K562 (cell line): ENCODE data around the gene SFPQ. TPM values are rescaled to one million over a fixed set of nuclear protein-coding genes. Genes with fewer than 3 reads are reported as not detected.
A peak's percentile ranks its signal among the peaks of the same experiment; 100 is the strongest.

Source experiments
- ARID1B ChIP-seq: fragments of 450-650 bp; IDR thresholded peaks from 2 replicates; pipeline ENCODE4 v1.6.1; 2016; ENCODE audit warnings: antibody characterized with exemption, mild to moderate bottlenecking, inconsistent platforms
- BHLHE40 ChIP-seq: IDR thresholded peaks from 2 replicates; pipeline ENCODE4 v1.6.1; 2011; ENCODE audit warnings: low read length, improper control_type of control experiment
- CBX8 ChIP-seq: fragments of 200-600 bp; sonication (generic); IDR thresholded peaks from 2 replicates; pipeline ENCODE4 v1.6.1; 2012; ENCODE audit warnings: borderline replicate concordance, mixed run types, low read depth, mild to moderate bottlenecking, moderate library complexity, mixed read lengths, low read length, control low read depth, inconsistent platforms; ENCODE audit not compliant: poor library complexity, severe bottlenecking; ENCODE audit errors: extremely low read depth
- HMG20B ChIP-seq: fragments of 250-450 bp; sonication (Bioruptor Pico); IDR thresholded peaks from 2 replicates; pipeline ENCODE4 v1.5.0; 2021; ENCODE audit warnings: mild to moderate bottlenecking
- MCM2 ChIP-seq: fragments of 450-650 bp; IDR thresholded peaks from 2 replicates; pipeline ENCODE4 v1.6.1; 2017; ENCODE audit warnings: low read depth, mild to moderate bottlenecking
- MEIS2 ChIP-seq: fragments of 450-650 bp; IDR thresholded peaks from 2 replicates; pipeline ENCODE4 v1.6.1; 2014; ENCODE audit warnings: mild to moderate bottlenecking; ENCODE audit not compliant: partially characterized antibody
- MTA2 ChIP-seq: fragments of 450-650 bp; IDR thresholded peaks from 2 replicates; pipeline ENCODE4 v1.6.1; 2016; ENCODE audit warnings: low read depth
- MXI1 ChIP-seq: IDR thresholded peaks from 2 replicates; pipeline ENCODE4 v1.6.1; 2011; ENCODE audit warnings: low read depth, mild to moderate bottlenecking, improper control_type of control experiment, low read length
- NR0B1 ChIP-seq: fragments of 450-650 bp; IDR thresholded peaks from one replicate; pipeline ENCODE4 v1.6.1; 2018; ENCODE audit warnings: mild to moderate bottlenecking, moderate library complexity; ENCODE audit not compliant: partially characterized antibody
- NR2C1 ChIP-seq, 2 experiments: fragments of 450-650 bp; IDR thresholded peaks; 2 replicates each; pipeline ENCODE4 v1.6.1; 2017; ENCODE audit warnings: mild to moderate bottlenecking in 2 of 2, antibody characterized with exemption in 1 of 2, inconsistent platforms in 1 of 2, missing compliant biosample characterization in 1 of 2, missing genetic modification characterization in 1 of 2
- SAFB2 ChIP-seq: fragments of 200-400 bp; formaldehyde crosslinking; IDR thresholded peaks from 2 replicates; pipeline ENCODE4 v1.6.1; 2018; ENCODE audit warnings: borderline replicate concordance, low read length, low read depth, moderate library complexity; ENCODE audit not compliant: severe bottlenecking
- SMARCC2 ChIP-seq: fragments of 450-650 bp; IDR thresholded peaks from 2 replicates; pipeline ENCODE4 v1.6.1; 2017; ENCODE audit warnings: antibody characterized with exemption, moderate library complexity, mild to moderate bottlenecking, low read depth
- STAT6 ChIP-seq: sonication (generic); formaldehyde crosslinking; IDR thresholded peaks from 2 replicates; pipeline ENCODE4 v1.8.1; 2023; ENCODE audit warnings: mild to moderate bottlenecking, missing genetic modification reagents
- TARDBP ChIP-seq: fragments of 450-650 bp; IDR thresholded peaks from 2 replicates; pipeline ENCODE4 v1.6.1; 2016
- TCFL5 ChIP-seq: fragments of 250-450 bp; sonication (Bioruptor Pico); conservative IDR thresholded peaks from 2 replicates; pipeline ENCODE4 v1.6.1; 2021; ENCODE audit warnings: mild to moderate bottlenecking, moderate library complexity, matching md5 sums
- TRIM24 ChIP-seq, 2 experiments: fragments of 450-650 bp; IDR thresholded peaks; 2 replicates each; pipeline ENCODE4 v1.6.1; 2016
- ZBTB7A ChIP-seq: IDR thresholded peaks from 2 replicates; pipeline ENCODE4 v1.6.1; 2011; ENCODE audit warnings: low read depth, mild to moderate bottlenecking, low read length, moderate library complexity, borderline replicate concordance; ENCODE audit not compliant: control insufficient read depth
- ZBTB9 ChIP-seq: fragments of 450-650 bp; formaldehyde crosslinking; IDR thresholded peaks from 2 replicates; pipeline ENCODE4 v1.4.0; 2020; ENCODE audit warnings: mild to moderate bottlenecking, moderate library complexity
- ZNF280A ChIP-seq: fragments of 450-650 bp; IDR thresholded peaks from 2 replicates; pipeline ENCODE4 v1.6.1; 2018; ENCODE audit warnings: mild to moderate bottlenecking, low read depth; ENCODE audit not compliant: partially characterized antibody
- ZNF280B ChIP-seq: fragments of 250-450 bp; sonication (Bioruptor Pico); IDR thresholded peaks from 2 replicates; pipeline ENCODE4 v1.5.1; 2021; ENCODE audit warnings: mild to moderate bottlenecking
- ZNF75A ChIP-seq: fragments of 450-650 bp; formaldehyde crosslinking; IDR thresholded peaks from 2 replicates; pipeline ENCODE4 v1.4.0; 2020; ENCODE audit warnings: mild to moderate bottlenecking
- polyA plus RNA-seq, 8 experiments: library from polyadenylated mRNA; depleted of rRNA in 4 of 8; stranded (reverse) in 5 of 8; unstranded in 3 of 8; fragments of >200 nt; fragmentation: Nextera tagmentation in 2 of 8; fragmentation: Illumina TruSeq in 1 of 8; extraction: Ambion mirVana in 2 of 8; extraction: Trizol in 1 of 8; gene quantifications; 2 replicates each; pipeline versions ENCODE4 v1.2.1 to v1.2.3, GENCODE V29; 2011 to 2014; ENCODE audit warnings: inconsistent platforms in 1 of 8, missing spikeins in 1 of 8
- total RNA-seq, 7 experiments: library from RNA; depleted of rRNA in 6 of 7; stranded (reverse); fragments of >200 nt in 6 of 7; fragmentation: Illumina TruSeq in 2 of 7; extraction: Trizol in 2 of 7; gene quantifications; 2 replicates each; pipeline versions ENCODE4 v1.2.1 to v1.2.3, GENCODE V29; 2011 to 2021; ENCODE audit warnings: low replicate concordance in 1 of 7

The SFPQ gene
- total and polyA plus RNA-seq, 9 of the 15 experiments (the other 6 are each of a cell fraction or from before 2014, with no cell fraction given) = 69.7 to 562 (median 399) TPM

- TF ChIP-seq ZBTB9 (CRISPR knock-in tag) = peak; percentile 85; the same call in 1 of the 2 replicates
- no peak for TF ChIP-seq ZNF75A (CRISPR knock-in tag)
- no peak for TF ChIP-seq BHLHE40
- no peak for TF ChIP-seq MCM2
- TF ChIP-seq SAFB2 = no peak
- TF ChIP-seq MXI1 = no peak
- TF ChIP-seq SMARCC2 = peak; percentile 79
- TF ChIP-seq ZBTB7A = no peak
- TF ChIP-seq ARID1B = peak; percentile 99
- TF ChIP-seq MTA2 = peak; percentile 99
- no peak for TF ChIP-seq ZNF280B (CRISPR knock-in tag)
- TF ChIP-seq NR0B1 = no peak
- TF ChIP-seq HMG20B = no peak
- TF ChIP-seq TCFL5 = no peak
- TF ChIP-seq STAT6 = no peak
- no peak for TF ChIP-seq MEIS2
- no peak for TF ChIP-seq CBX8
- TF ChIP-seq TARDBP = peak; percentile 69; the same call in 1 of the 2 replicates
- peak; percentile 98 for TF ChIP-seq TRIM24 (IDR thresholded peaks at IDR 0.05)
- peak; percentile 78 for TF ChIP-seq NR2C1 (IDR thresholded peaks at IDR 0.05)
- TF ChIP-seq NR2C1 (tag; IDR thresholded peaks at IDR 0.05) = peak; percentile 87
- no peak for TF ChIP-seq ZNF280A
Measured at GRCh38 chr1:35136780-35137179, 56.2 kb downstream of the SFPQ start (continued).
